Gastroesophageal sphincter (tissue), 3 donors: ENCODE measurements around the gene AK6.

ENCODE experiments used
- POLR2A ChIP-seq, 2 donors: fragments of 450-650 bp; IDR thresholded peaks; one replicate each; pipeline ENCODE4 v1.6.1; 2017; ENCODE audit warnings: antibody characterized with exemption in 2 of 2, mild to moderate bottlenecking in 2 of 2, moderate library complexity in 1 of 2
- TF ChIP-seq, protein P1 (sequence below), 4 experiments: fragments of 200-600 bp in 2 of 4; fragments of 450-650 bp in 2 of 4; sonication (generic) in 1 of 4; IDR thresholded peaks; one replicate each; pipeline ENCODE4 v1.5.1; 2017 to 2019; ENCODE audit warnings: antibody characterized with exemption in 4 of 4, mild to moderate bottlenecking in 2 of 4, moderate library complexity in 2 of 4

DNA sequence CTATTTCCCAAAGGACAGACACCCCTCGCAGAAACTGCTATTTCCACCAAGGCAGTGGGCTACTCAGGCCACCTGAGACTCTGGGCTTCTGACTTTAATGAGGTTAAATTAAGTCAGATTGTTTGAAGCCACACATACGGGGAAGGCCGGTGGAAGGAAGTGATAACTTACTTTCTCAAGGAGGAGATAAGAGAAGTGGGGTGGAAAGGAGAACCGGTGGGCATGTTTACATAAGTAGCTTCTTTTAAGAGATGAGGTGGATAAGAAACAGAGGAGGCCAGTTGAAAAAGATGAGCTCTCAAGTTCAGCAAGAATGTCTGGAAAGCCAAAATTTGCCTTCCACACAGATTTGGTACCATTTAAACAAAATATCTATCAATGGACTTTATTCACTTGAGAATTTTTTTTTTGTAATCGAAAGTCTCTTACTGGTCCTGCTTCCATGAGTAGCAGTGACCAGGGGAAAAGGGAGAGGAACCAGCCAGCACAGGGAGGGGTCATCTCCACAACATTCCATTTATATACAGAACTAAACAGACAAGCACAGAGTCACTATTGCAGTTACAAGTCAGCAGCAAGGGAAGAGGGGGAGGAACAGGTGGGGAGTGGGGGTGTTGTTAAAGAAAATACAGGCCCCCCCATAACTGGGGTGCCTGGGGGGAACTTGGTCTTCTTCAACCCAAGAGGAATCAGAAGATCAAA is 56.7 kb downstream of the AK6 start:
- TF ChIP-seq, protein P1, sequence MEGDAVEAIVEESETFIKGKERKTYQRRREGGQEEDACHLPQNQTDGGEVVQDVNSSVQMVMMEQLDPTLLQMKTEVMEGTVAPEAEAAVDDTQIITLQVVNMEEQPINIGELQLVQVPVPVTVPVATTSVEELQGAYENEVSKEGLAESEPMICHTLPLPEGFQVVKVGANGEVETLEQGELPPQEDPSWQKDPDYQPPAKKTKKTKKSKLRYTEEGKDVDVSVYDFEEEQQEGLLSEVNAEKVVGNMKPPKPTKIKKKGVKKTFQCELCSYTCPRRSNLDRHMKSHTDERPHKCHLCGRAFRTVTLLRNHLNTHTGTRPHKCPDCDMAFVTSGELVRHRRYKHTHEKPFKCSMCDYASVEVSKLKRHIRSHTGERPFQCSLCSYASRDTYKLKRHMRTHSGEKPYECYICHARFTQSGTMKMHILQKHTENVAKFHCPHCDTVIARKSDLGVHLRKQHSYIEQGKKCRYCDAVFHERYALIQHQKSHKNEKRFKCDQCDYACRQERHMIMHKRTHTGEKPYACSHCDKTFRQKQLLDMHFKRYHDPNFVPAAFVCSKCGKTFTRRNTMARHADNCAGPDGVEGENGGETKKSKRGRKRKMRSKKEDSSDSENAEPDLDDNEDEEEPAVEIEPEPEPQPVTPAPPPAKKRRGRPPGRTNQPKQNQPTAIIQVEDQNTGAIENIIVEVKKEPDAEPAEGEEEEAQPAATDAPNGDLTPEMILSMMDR (IDR thresholded peaks at IDR 0.05), result no peak
- TF ChIP-seq POLR2A (IDR thresholded peaks at IDR 0.05), result no peak
